Astrocyte (in vitro differentiated cells and primary cell): Measurements from ENCODE around the gene VWA8. TPM values are rescaled to one million over a fixed set of nuclear protein-coding genes. Genes with fewer than 3 reads are reported as not detected.

Experiments used
- DNase-seq: peaks from one replicate; pipeline ENCODE4 v3.0.0-alpha.2; 2010; ENCODE audit warnings: low read depth
- FAIRE-seq: peaks from 2 replicates; lab custom pipeline; 2011; peaks lifted over from hg19 to GRCh38; lab: Jason Lieb, UNC
- H2AFZ ChIP-seq: 2 replicates; pipeline ENCODE4 v1.6.0; 2012; ENCODE audit warnings: low read depth, low read length, inconsistent platforms
- H3K27ac ChIP-seq: 2 replicates; pipeline ENCODE4 v1.5.1; 2011; ENCODE audit warnings: low read depth, low read length, inconsistent platforms
- H3K27me3 ChIP-seq: 2 replicates; pipeline ENCODE4 v1.6.0; 2011; ENCODE audit warnings: low read length, inconsistent platforms; ENCODE audit not compliant: insufficient read depth
- H3K36me3 ChIP-seq: 2 replicates; pipeline ENCODE4 v1.5.1; 2011; ENCODE audit warnings: low read length, inconsistent platforms; ENCODE audit not compliant: insufficient read depth
- H3K4me1 ChIP-seq: 2 replicates; pipeline ENCODE4 v1.5.1; 2011; ENCODE audit warnings: low read length, inconsistent platforms; ENCODE audit not compliant: insufficient read depth
- H3K4me2 ChIP-seq: 2 replicates; pipeline ENCODE4 v1.6.0; 2012; ENCODE audit warnings: low read length, inconsistent platforms
- H3K4me3 ChIP-seq: 2 replicates; pipeline ENCODE4 v1.5.1; 2011; ENCODE audit warnings: low read depth, mild to moderate bottlenecking, low read length, inconsistent platforms; ENCODE audit not compliant: insufficient read depth
- H3K79me2 ChIP-seq: 2 replicates; pipeline ENCODE4 v1.6.0; 2012; ENCODE audit warnings: mild to moderate bottlenecking, low read length, inconsistent platforms; ENCODE audit not compliant: insufficient read depth
- H3K9ac ChIP-seq: 2 replicates; pipeline ENCODE4 v1.6.0; 2012; ENCODE audit warnings: mild to moderate bottlenecking, low read length, inconsistent platforms
- H3K9me3 ChIP-seq: 2 replicates; pipeline ENCODE4 v1.5.1; 2012; ENCODE audit warnings: low read depth, mild to moderate bottlenecking, low read length, inconsistent platforms; ENCODE audit not compliant: insufficient read depth
- H4K20me1 ChIP-seq: 2 replicates; pipeline ENCODE4 v1.6.0; 2012; ENCODE audit warnings: low read length, inconsistent platforms; ENCODE audit not compliant: insufficient read depth
- H3K27ac Mint-ChIP-seq: one replicate; pipeline ENCODE4 v1.8.0; 2021; ENCODE audit warnings: mild to moderate bottlenecking, mixed read lengths; ENCODE audit not compliant: unreplicated experiment
- H3K27me3 Mint-ChIP-seq: one replicate; pipeline ENCODE4 v1.8.0; 2021; ENCODE audit warnings: low read depth, mixed read lengths; ENCODE audit not compliant: unreplicated experiment
- H3K36me3 Mint-ChIP-seq: one replicate; pipeline ENCODE4 v1.8.0; 2021; ENCODE audit warnings: low read depth, mixed read lengths; ENCODE audit not compliant: unreplicated experiment
- H3K4me1 Mint-ChIP-seq: one replicate; pipeline ENCODE4 v1.8.0; 2021; ENCODE audit warnings: low read depth, mixed read lengths; ENCODE audit not compliant: unreplicated experiment
- H3K4me3 Mint-ChIP-seq: one replicate; pipeline ENCODE4 v1.8.0; 2021; ENCODE audit warnings: mild to moderate bottlenecking, moderate library complexity, mixed read lengths; ENCODE audit not compliant: unreplicated experiment
- H3K9me3 Mint-ChIP-seq: one replicate; pipeline ENCODE4 v1.8.0; 2021; ENCODE audit warnings: mild to moderate bottlenecking, mixed read lengths; ENCODE audit not compliant: unreplicated experiment
- EZH2 ChIP-seq: IDR thresholded peaks from 2 replicates; pipeline ENCODE4 v1.6.1; 2012; ENCODE audit warnings: mild to moderate bottlenecking, low read length, inconsistent platforms; ENCODE audit not compliant: insufficient read depth
- total RNA-seq: library from RNA; stranded (reverse); gene quantifications from 2 replicates; pipeline ENCODE4 v1.2.1, GENCODE V29; 2021
- TF ChIP-seq, protein P1 (sequence below): IDR thresholded peaks from 2 replicates; pipeline ENCODE4 v1.5.1; 2011; ENCODE audit warnings: low read depth, mild to moderate bottlenecking, inconsistent platforms, low read length, moderate library complexity; ENCODE audit not compliant: insufficient read depth

Gene VWA8
- total RNA-seq, 1 donor from 2014 or later = 15.6 TPM

- peak overlapping the region; percentile 67 for H3K4me2 ChIP-seq
- TF ChIP-seq, protein P1, sequence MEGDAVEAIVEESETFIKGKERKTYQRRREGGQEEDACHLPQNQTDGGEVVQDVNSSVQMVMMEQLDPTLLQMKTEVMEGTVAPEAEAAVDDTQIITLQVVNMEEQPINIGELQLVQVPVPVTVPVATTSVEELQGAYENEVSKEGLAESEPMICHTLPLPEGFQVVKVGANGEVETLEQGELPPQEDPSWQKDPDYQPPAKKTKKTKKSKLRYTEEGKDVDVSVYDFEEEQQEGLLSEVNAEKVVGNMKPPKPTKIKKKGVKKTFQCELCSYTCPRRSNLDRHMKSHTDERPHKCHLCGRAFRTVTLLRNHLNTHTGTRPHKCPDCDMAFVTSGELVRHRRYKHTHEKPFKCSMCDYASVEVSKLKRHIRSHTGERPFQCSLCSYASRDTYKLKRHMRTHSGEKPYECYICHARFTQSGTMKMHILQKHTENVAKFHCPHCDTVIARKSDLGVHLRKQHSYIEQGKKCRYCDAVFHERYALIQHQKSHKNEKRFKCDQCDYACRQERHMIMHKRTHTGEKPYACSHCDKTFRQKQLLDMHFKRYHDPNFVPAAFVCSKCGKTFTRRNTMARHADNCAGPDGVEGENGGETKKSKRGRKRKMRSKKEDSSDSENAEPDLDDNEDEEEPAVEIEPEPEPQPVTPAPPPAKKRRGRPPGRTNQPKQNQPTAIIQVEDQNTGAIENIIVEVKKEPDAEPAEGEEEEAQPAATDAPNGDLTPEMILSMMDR = no peak
- no peak for TF ChIP-seq EZH2
- Mint-ChIP-seq H3K4me3 (no peak overlapping the region), H3K36me3 (peaks cover 1% of the 10 kb centered on the region), H3K27ac (peak overlapping the region; percentile 64), H3K4me1 (peaks cover 37% of the 10 kb centered on the region), H3K27me3 (no peaks in the 10 kb centered on the region), H3K9me3 (peaks cover 3% of the 10 kb centered on the region)
- H3K9ac ChIP-seq = peak overlapping the region; percentile 65
- peak overlapping the region; percentile 6 for H3K4me3 ChIP-seq
- no peaks in the 10 kb centered on the region for H3K27me3 ChIP-seq
- peak overlapping the region; percentile 18 for H2AFZ ChIP-seq
- no peaks in the 10 kb centered on the region for H4K20me1 ChIP-seq
- no peaks in the 10 kb centered on the region for H3K9me3 ChIP-seq
- H3K36me3 ChIP-seq = no peaks in the 10 kb centered on the region
- H3K4me1 ChIP-seq = peaks cover 35% of the 10 kb centered on the region
- no peaks in the 10 kb centered on the region for H3K79me2 ChIP-seq
- peak overlapping the region; percentile 95 for H3K27ac ChIP-seq
- FAIRE-seq = peak; percentile 98
- DNase-seq = peak; percentile 96
Measured at GRCh38 chr13:41613984-41614661, 346.8 kb downstream of the VWA8 start.

DNA sequence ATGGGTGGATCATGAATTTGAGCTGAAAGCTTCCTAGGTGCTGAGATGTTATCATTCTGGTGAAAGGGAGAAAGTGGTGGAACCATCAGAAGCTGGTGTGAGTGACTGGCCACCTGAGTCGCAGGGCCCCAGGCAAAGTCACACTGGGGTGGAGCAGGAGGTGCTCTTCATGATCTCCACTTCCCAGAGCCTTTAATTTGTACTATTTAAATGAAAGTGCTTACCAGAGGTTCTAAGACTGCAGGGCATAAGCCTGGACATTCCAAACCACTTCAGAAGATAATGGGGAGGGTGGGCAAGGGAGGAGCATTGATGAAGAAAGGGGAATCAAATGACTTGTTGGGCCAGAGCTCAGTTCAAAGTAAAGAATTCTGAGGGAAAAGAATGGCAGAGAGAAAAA lies 347.4 kb downstream of the VWA8 start:
- peak overlapping the region; percentile 95 for H3K27ac ChIP-seq
- Mint-ChIP-seq H3K4me3 (no peak overlapping the region), H3K27ac (peak overlapping the region; percentile 64), H3K36me3 (peaks cover 1% of the 10 kb centered on the region), H3K9me3 (peaks cover 2% of the 10 kb centered on the region), H3K27me3 (no peaks in the 10 kb centered on the region), H3K4me1 (peaks cover 37% of the 10 kb centered on the region)
- no peaks in the 10 kb centered on the region for H3K79me2 ChIP-seq
- no peaks in the 10 kb centered on the region for H4K20me1 ChIP-seq
- no peaks in the 10 kb centered on the region for H3K9me3 ChIP-seq
- no peaks in the 10 kb centered on the region for H3K27me3 ChIP-seq
- no peak overlapping the region for H3K4me3 ChIP-seq
- peak overlapping the region; percentile 55 for H3K9ac ChIP-seq
- no peak for FAIRE-seq
- TF ChIP-seq EZH2 = no peak
- TF ChIP-seq, protein P1 = no peak
- peak overlapping the region; percentile 67 for H3K4me2 ChIP-seq
- peaks cover 35% of the 10 kb centered on the region for H3K4me1 ChIP-seq
- DNase-seq = no peak
- H2AFZ ChIP-seq = no peak overlapping the region
- H3K36me3 ChIP-seq = no peaks in the 10 kb centered on the region

DNA sequence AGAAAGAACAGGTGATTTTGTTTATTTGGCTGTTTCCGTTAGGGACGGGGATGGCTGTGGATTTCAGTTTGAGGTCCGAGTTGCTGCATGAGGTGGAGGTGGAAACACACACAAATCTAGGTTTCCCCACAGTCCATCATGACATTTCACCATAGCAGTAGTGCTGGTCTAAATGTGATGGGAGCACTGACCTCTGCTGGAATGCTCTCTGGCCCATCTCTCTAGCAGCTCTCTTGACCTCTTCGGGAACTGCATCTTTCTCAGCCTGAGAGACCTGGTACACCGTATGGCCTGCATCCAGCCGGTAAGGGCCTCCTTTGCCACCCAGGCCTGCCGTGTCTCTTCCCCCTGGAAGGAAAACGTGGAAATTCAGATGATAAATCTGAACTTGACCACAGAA lies 349.5 kb downstream of the VWA8 start:
- TF ChIP-seq EZH2 = no peak
- TF ChIP-seq, protein P1 = no peak
- peaks cover 37% of the 10 kb centered on the region for H3K4me1 Mint-ChIP-seq
- Histone ChIP-seq H3K9ac (peak overlapping the region; percentile 59), H3K4me2 (no peak overlapping the region), H3K4me1 (peaks cover 35% of the 10 kb centered on the region), H4K20me1 (no peaks in the 10 kb centered on the region), H3K27me3 (no peaks in the 10 kb centered on the region), H3K79me2 (no peaks in the 10 kb centered on the region), H2AFZ (no peak overlapping the region), H3K9me3 (no peaks in the 10 kb centered on the region), H3K27ac (peak overlapping the region; percentile 73), H3K4me3 (no peak overlapping the region), H3K36me3 (no peaks in the 10 kb centered on the region)
- peaks cover 2% of the 10 kb centered on the region for H3K9me3 Mint-ChIP-seq
- DNase-seq = no peak
- H3K27me3 Mint-ChIP-seq = no peaks in the 10 kb centered on the region
- no peak overlapping the region for H3K4me3 Mint-ChIP-seq
- no peak for FAIRE-seq
- peaks cover 1% of the 10 kb centered on the region for H3K36me3 Mint-ChIP-seq
- no peak overlapping the region for H3K27ac Mint-ChIP-seq
